Large intestine (tissue), 3 donors: ENCODE measurements around the gene ITGA5. TPM values are rescaled to one million over a fixed set of nuclear protein-coding genes. Genes with fewer than 3 reads are reported as not detected.

Experiments used
- DNase-seq, 2 donors: peaks; one replicate each; pipeline versions ENCODE4 v3.0.0 to v3.0.0-alpha.2; 2013
- H3K27ac ChIP-seq: one replicate; pipeline ENCODE4 v1.5.1; 2013; ENCODE audit warnings: low read length
- H3K27me3 ChIP-seq: 2 replicates; pipeline ENCODE4 v1.6.1; 2013; ENCODE audit warnings: low read length; ENCODE audit not compliant: control insufficient read depth, insufficient read depth
- H3K36me3 ChIP-seq: 2 replicates; pipeline ENCODE4 v1.6.1; 2013; ENCODE audit warnings: low read length; ENCODE audit not compliant: control insufficient read depth, insufficient read depth
- H3K4me1 ChIP-seq: one replicate; pipeline ENCODE4 v1.6.1; 2013; ENCODE audit warnings: low read length; ENCODE audit not compliant: control insufficient read depth, insufficient read depth
- H3K4me3 ChIP-seq: one replicate; pipeline ENCODE4 v1.5.1; 2013; ENCODE audit warnings: low read length
- H3K9me3 ChIP-seq: one replicate; pipeline ENCODE4 v1.6.1; 2013; ENCODE audit warnings: mild to moderate bottlenecking, low read depth, low read length, moderate library complexity; ENCODE audit not compliant: control insufficient read depth
- WGBS: methylation state at CpG from one replicate; pipeline ENCODE4 v1.1.5; 2013; ENCODE audit warnings: low lambda C conversion rate; ENCODE audit not compliant: insufficient coverage; 5-methylcytosine and 5-hydroxymethylcytosine counted together
- polyA plus RNA-seq: library from polyadenylated mRNA; unstranded; fragments of 120-200 nt; gene quantifications from one replicate; pipeline ENCODE4 v1.2.1, GENCODE V29; 2013

Gene ITGA5
- polyA plus RNA-seq, 1 donor, result 23.9 TPM

DNA sequence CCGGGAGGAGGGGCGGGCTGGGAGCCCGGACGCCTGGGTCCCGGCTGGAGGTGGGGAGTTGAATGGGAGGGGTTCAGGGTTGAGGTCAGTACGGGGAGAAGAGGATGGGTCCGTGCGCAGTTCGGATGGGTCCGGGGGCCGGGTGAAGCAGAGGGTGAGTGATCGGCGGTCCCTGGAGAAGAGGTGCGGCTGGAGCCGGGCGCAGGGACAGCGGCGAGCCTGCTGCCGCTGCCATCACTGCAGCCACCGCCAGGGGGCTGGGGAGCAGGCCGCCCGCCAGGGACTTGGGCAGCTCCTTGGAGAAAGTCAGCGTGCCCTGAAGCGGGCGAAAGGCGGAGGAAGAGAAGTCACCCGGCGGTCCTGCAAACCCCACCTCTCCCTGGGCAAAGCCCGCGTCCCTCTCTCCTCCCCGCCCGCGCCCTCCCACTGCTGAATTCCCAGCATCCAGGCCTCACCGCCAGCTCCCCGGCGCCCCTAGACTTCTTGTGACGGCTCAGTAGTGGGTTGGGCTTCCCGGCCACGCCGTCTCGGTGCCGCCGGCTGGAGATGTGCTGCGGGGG is 48.8 kb downstream of the ITGA5 start:
- WGBS, result no CpG with 5 or more reads among the region's 44 CpGs
- H3K4me3 ChIP-seq, result peak overlapping the region; percentile 22

DNA sequence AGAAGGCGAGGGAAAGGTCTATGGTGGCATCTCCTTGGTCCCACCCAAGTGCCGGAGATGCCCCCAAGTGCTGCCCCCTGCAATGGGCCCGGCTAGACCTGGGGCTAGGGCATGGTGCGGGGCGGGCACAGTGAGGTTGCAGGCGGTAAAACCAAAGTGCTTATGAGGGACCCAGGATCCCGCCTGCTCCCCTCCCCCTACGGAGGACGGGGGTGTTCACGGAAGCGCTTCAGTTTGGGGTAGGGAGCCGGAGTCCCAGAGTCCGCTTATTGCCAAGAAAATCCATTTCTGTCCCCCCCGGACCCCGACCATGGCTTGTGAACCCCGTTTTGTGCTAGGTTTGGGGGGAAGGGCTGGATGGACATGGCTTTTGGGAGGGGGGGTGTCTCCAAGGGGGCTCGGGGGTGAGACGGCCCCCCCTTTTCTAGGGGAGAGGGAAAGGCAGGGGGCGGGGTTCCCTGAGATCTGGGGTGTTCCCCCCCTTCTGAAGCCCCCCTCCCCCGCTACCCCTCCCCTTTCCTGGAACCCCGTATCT is 49.4 kb downstream of the ITGA5 start:
- Histone ChIP-seq H3K4me1 (peaks cover 15% of the 10 kb centered on the region), H3K27ac (peak overlapping the region; percentile 0), H3K4me3 (no peak overlapping the region), H3K27me3 (peaks cover 7% of the 10 kb centered on the region), H3K36me3 (no peaks in the 10 kb centered on the region), H3K9me3 (no peaks in the 10 kb centered on the region)
- DNase-seq, result no peak
- WGBS, result no CpG with 5 or more reads among the region's 21 CpGs

More for the DNA sequence above, 48.8 kb downstream of the ITGA5 start:
- H3K27ac ChIP-seq, result no peak overlapping the region
- DNase-seq, result peak; percentile 61 to 66
- no peaks in the 10 kb centered on the region for H3K9me3 ChIP-seq
- no peaks in the 10 kb centered on the region for H3K36me3 ChIP-seq
- peaks cover 15% of the 10 kb centered on the region for H3K4me1 ChIP-seq
- peaks cover 7% of the 10 kb centered on the region for H3K27me3 ChIP-seq

GRCh38 chr12:54368709-54369596 is 50.1 kb downstream of the ITGA5 start:
- no peak overlapping the region for H3K4me3 ChIP-seq
- peak; percentile 80 to 83 for DNase-seq
- H3K4me1 ChIP-seq, result peaks cover 15% of the 10 kb centered on the region
- H3K27ac ChIP-seq, result peak overlapping the region; percentile 0
- H3K27me3 ChIP-seq, result peaks cover 7% of the 10 kb centered on the region
- no CpG with 5 or more reads among the region's 40 CpGs for WGBS
- H3K36me3 ChIP-seq, result no peaks in the 10 kb centered on the region
- H3K9me3 ChIP-seq, result no peaks in the 10 kb centered on the region

- Histone ChIP-seq H3K4me1 (peaks cover 15% of the 10 kb centered on the region), H3K36me3 (no peaks in the 10 kb centered on the region), H3K27ac (no peak overlapping the region), H3K4me3 (no peak overlapping the region), H3K27me3 (peaks cover 7% of the 10 kb centered on the region), H3K9me3 (no peaks in the 10 kb centered on the region)
- no peak for DNase-seq
- no CpG with 5 or more reads among the region's 5 CpGs for WGBS
These were observed 50.9 kb downstream of the ITGA5 start for GRCh38 chr12:54368025-54368708.

- no peak for DNase-seq
These were observed 54.7 kb downstream of the ITGA5 start, which contains the start of gene GPR84 for GRCh38 chr12:54364413-54364812. TSS of gene GPR84 (minus strand) at chr12:54364486. CDS start at chr12:54363851, 635 bp downstream.

DNA sequence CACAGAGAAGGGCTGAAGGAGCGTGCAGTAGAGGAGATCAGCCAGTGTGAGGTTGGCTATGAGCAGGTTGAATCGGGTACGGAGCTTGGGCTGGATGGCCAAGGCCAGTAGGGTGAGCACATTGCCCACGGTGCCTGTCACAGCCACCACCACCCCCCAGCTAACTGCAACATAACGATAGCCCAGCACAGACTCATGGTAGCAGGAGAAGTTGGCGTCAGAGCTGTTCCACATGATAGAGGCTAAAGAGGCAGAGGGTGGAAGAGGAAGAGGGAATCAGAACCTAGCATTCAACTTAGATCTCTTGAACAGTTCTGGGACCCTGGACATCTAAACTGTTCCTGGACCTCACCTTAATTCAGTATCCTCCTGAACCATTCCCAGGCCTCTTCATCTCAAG is 55.4 kb downstream of the ITGA5 start:
- no peaks in the 10 kb centered on the region for H3K27me3 ChIP-seq
- H3K4me1 ChIP-seq, result peaks cover 12% of the 10 kb centered on the region
- no peak overlapping the region for H3K4me3 ChIP-seq
- no CpG with 5 or more reads among the region's 6 CpGs for WGBS
- H3K27ac ChIP-seq, result no peak overlapping the region
- no peak for DNase-seq
- no peaks in the 10 kb centered on the region for H3K36me3 ChIP-seq
- H3K9me3 ChIP-seq, result no peaks in the 10 kb centered on the region

More at GRCh38 chr12:54364413-54364812, 54.7 kb downstream of the ITGA5 start, which contains the start of gene GPR84:
- Histone ChIP-seq H3K9me3 (no peaks in the 10 kb centered on the region), H3K27ac (no peak within 1 kb of the TSS), H3K4me1 (peaks cover 13% of the 10 kb centered on the region), H3K36me3 (no peaks in the 10 kb centered on the region), H3K4me3 (no peak within 1 kb of the TSS), H3K27me3 (peaks cover 3% of the 10 kb centered on the region)
- WGBS, result no CpG with 5 or more reads among the region's 4 CpGs

DNA sequence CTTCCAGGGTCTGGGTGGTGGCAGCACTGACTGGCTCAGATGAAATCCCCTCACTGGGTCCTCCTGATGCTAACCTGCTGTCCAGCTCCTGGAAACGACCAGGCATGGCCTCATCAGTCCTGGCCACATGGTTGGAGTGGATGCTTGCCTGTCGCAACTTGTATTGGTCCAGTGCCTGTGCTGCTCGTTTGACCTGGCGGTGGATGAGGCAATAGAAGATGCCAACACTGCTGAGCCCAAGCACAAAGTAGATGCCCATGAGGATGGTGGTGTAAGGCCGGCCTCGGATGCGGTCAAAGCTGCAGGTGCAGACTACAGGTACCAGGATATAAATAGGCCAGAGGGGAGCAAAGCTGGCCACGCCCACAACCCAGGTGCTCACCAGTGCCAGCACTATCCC is 56.0 kb downstream of the ITGA5 start:
- Histone ChIP-seq H3K27ac (no peak overlapping the region), H3K27me3 (no peaks in the 10 kb centered on the region), H3K36me3 (no peaks in the 10 kb centered on the region), H3K4me1 (peaks cover 15% of the 10 kb centered on the region), H3K4me3 (no peak overlapping the region), H3K9me3 (no peaks in the 10 kb centered on the region)
- DNase-seq, result no peak
- no CpG with 5 or more reads among the region's 8 CpGs for WGBS

- Histone ChIP-seq H3K9me3 (no peaks in the 10 kb centered on the region), H3K27me3 (no peaks in the 10 kb centered on the region), H3K36me3 (no peaks in the 10 kb centered on the region), H3K4me3 (no peak overlapping the region), H3K4me1 (peaks cover 16% of the 10 kb centered on the region), H3K27ac (no peak overlapping the region)
- WGBS, result 71% methylated on average over 6 of the region's 16 CpGs
- peak; percentile 68 to 72 for DNase-seq
These were observed 58.2 kb downstream of the ITGA5 start for GRCh38 chr12:54360717-54361456.

DNA sequence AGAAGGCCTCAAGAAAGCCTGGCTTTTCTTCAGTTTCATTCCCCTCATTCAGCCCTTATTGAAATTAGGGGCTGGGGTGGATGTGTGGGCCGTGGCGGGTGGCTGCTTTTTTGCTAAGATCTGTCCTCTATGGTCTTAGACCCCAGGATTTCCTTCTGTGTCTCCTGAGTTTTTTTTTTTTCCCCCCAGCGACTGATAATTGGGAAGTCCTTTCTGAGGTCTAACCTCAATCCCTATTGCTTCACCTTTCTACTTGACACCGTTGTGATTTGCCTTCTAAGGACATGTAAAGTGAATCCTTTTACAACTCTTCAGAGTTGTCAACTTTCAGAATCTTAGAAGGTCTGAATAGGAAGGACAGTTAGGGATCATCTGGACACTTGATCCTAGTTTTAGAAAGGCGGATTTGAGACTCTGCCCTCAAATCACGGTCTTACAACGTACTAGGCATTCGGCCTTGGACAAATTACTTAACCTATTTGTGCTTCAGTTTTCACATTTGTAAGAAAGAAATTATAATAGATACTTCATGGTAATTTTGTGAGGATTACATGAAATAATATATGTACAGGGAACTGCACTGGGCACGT is 59.2 kb downstream of the ITGA5 start:
- Histone ChIP-seq H3K4me3 (peak overlapping the region; percentile 64), H3K36me3 (no peaks in the 10 kb centered on the region), H3K4me1 (peaks cover 16% of the 10 kb centered on the region), H3K27ac (peak overlapping the region; percentile 66), H3K9me3 (no peaks in the 10 kb centered on the region), H3K27me3 (no peaks in the 10 kb centered on the region)
- 72% methylated on average over 2 of the region's 9 CpGs for WGBS
- no peak for DNase-seq
